K562 (cell line): ENCODE data around the gene MED22. TPM values are rescaled to one million over a fixed set of nuclear protein-coding genes. Genes with fewer than 3 reads are reported as not detected.

Experiments used
- AFF1 ChIP-seq, 2 experiments: fragments of 450-650 bp; IDR thresholded peaks; 2 replicates each; pipeline ENCODE4 v1.6.1; 2018; ENCODE audit warnings: mild to moderate bottlenecking in 2 of 2, low read depth in 1 of 2; ENCODE audit not compliant: partially characterized antibody in 2 of 2
- ARNT ChIP-seq, 2 experiments: fragments of 450-650 bp; IDR thresholded peaks; 2 replicates each; pipeline ENCODE4 v1.6.1; 2016; ENCODE audit warnings: mild to moderate bottlenecking in 1 of 2
- BRCA1 ChIP-seq, 2 experiments: fragments of 450-650 bp in 1 of 2; sonication (generic) in 1 of 2; formaldehyde crosslinking in 1 of 2; IDR thresholded peaks; 2 replicates each; pipeline versions ENCODE4 v1.5.0 to v1.6.1; 2017 to 2020; ENCODE audit warnings: mild to moderate bottlenecking in 1 of 2, missing genetic modification reagents in 1 of 2
- EP300 ChIP-seq: IDR thresholded peaks from 2 replicates; pipeline ENCODE4 v1.6.1; 2012; ENCODE audit warnings: low read length, improper control_type of control experiment
- FOXA1 ChIP-seq: fragments of 450-650 bp; IDR thresholded peaks from 2 replicates; pipeline ENCODE4 v1.6.1; 2016; ENCODE audit warnings: mild to moderate bottlenecking, borderline replicate concordance
- GABPB1 ChIP-seq: sonication (generic); formaldehyde crosslinking; IDR thresholded peaks from 2 replicates; pipeline ENCODE4 v1.8.0; 2022; ENCODE audit warnings: mild to moderate bottlenecking, missing genetic modification reagents
- GTF2A2 ChIP-seq: IDR thresholded peaks from 2 replicates; pipeline ENCODE4 v1.6.1; 2016; ENCODE audit warnings: mild to moderate bottlenecking, missing genetic modification characterization, missing compliant biosample characterization
- MAZ ChIP-seq, 2 experiments: fragments of 450-650 bp in 1 of 2; sonication (generic) in 1 of 2; formaldehyde crosslinking; IDR thresholded peaks in 1 of 2; conservative IDR thresholded peaks in 1 of 2; 2 replicates each; pipeline versions ENCODE4 v1.4.0 to v1.5.0; 2020; ENCODE audit warnings: mild to moderate bottlenecking in 1 of 2, missing genetic modification reagents in 1 of 2
- MEF2A ChIP-seq: IDR thresholded peaks from 2 replicates; pipeline ENCODE4 v1.6.1; 2011; ENCODE audit warnings: low read depth, mild to moderate bottlenecking, low read length, moderate library complexity; ENCODE audit not compliant: control insufficient read depth
- NCOR1 ChIP-seq: fragments of 450-650 bp; IDR thresholded peaks from 2 replicates; pipeline ENCODE4 v1.6.1; 2016; ENCODE audit warnings: mild to moderate bottlenecking, moderate library complexity
- NRF1 ChIP-seq, 2 experiments: fragments of 450-650 bp; IDR thresholded peaks in 1 of 2; conservative IDR thresholded peaks in 1 of 2; 2 replicates each; pipeline ENCODE4 v1.6.1; 2014; ENCODE audit warnings: mild to moderate bottlenecking in 2 of 2
- POLR2G ChIP-seq: fragments of 200-400 bp; formaldehyde crosslinking; IDR thresholded peaks from 2 replicates; pipeline ENCODE4 v1.6.1; 2017; ENCODE audit warnings: low read depth, mild to moderate bottlenecking, antibody characterized with exemption, low read length, moderate library complexity
- SREBF2 ChIP-seq: sonication (generic); formaldehyde crosslinking; IDR thresholded peaks from 2 replicates; pipeline ENCODE4 v1.4.0; 2020; ENCODE audit warnings: mild to moderate bottlenecking, missing genetic modification reagents
- SRSF1 ChIP-seq: fragments of 200-400 bp; formaldehyde crosslinking; IDR thresholded peaks from 2 replicates; pipeline ENCODE4 v1.6.1; 2017; ENCODE audit warnings: mild to moderate bottlenecking, low read depth, low read length, moderate library complexity
- SRSF9 ChIP-seq: fragments of 200-400 bp; formaldehyde crosslinking; IDR thresholded peaks from 2 replicates; pipeline ENCODE4 v1.6.1; 2017; ENCODE audit warnings: low read depth, low read length, borderline replicate concordance
- TAF1 ChIP-seq: IDR thresholded peaks from 2 replicates; pipeline ENCODE4 v1.6.1; 2011; ENCODE audit warnings: mild to moderate bottlenecking, low read length, moderate library complexity; ENCODE audit not compliant: insufficient read depth, control insufficient read depth, severe bottlenecking; ENCODE audit errors: extremely low read depth
- TAF7 ChIP-seq: fragments of 450-650 bp; IDR thresholded peaks from 2 replicates; pipeline ENCODE4 v1.6.1; 2016; ENCODE audit warnings: missing genetic modification characterization, missing compliant biosample characterization
- ZNF282 ChIP-seq: sonication (generic); formaldehyde crosslinking; IDR thresholded peaks from 2 replicates; pipeline ENCODE4 v1.8.1; 2023; ENCODE audit warnings: missing genetic modification reagents
- ZNF644 ChIP-seq: fragments of 200-800 bp; sonication (Bioruptor generic); IDR thresholded peaks from 2 replicates; pipeline ENCODE4 v1.6.1; 2016; ENCODE audit warnings: low read depth, missing genetic modification characterization, missing compliant biosample characterization
- polyA plus RNA-seq, 8 experiments: library from polyadenylated mRNA; depleted of rRNA in 4 of 8; stranded (reverse) in 5 of 8; unstranded in 3 of 8; fragments of >200 nt; fragmentation: Nextera tagmentation in 2 of 8; fragmentation: Illumina TruSeq in 1 of 8; extraction: Ambion mirVana in 2 of 8; extraction: Trizol in 1 of 8; gene quantifications; 2 replicates each; pipeline versions ENCODE4 v1.2.1 to v1.2.3, GENCODE V29; 2011 to 2014; ENCODE audit warnings: inconsistent platforms in 1 of 8, missing spikeins in 1 of 8
- total RNA-seq, 7 experiments: library from RNA; depleted of rRNA in 6 of 7; stranded (reverse); fragments of >200 nt in 6 of 7; fragmentation: Illumina TruSeq in 2 of 7; extraction: Trizol in 2 of 7; gene quantifications; 2 replicates each; pipeline versions ENCODE4 v1.2.1 to v1.2.3, GENCODE V29; 2011 to 2021; ENCODE audit warnings: low replicate concordance in 1 of 7
- TF ChIP-seq, protein P1 (sequence below): fragments of 250-450 bp; sonication (Bioruptor Pico); IDR thresholded peaks from 2 replicates; pipeline ENCODE4 v1.8.0; 2022; ENCODE audit warnings: moderate library complexity, mild to moderate bottlenecking, inconsistent platforms
- TF ChIP-seq, protein P2 (sequence below): sonication (generic); formaldehyde crosslinking; IDR thresholded peaks from 2 replicates; pipeline ENCODE4 v1.8.1; 2023; ENCODE audit warnings: mild to moderate bottlenecking, missing genetic modification reagents
- TF ChIP-seq, protein P3 (sequence below): fragments of 250-450 bp; sonication (Bioruptor Pico); IDR thresholded peaks from 2 replicates; pipeline ENCODE4 v1.8.0; 2021; ENCODE audit warnings: moderate library complexity, mild to moderate bottlenecking, inconsistent platforms

Gene MED22
- total and polyA plus RNA-seq, 9 of the 15 experiments (the other 6 are each of a cell fraction or from before 2014, with no cell fraction given), result 0.73 to 35.6 (median 22.3) TPM

- TF ChIP-seq AFF1 (IDR thresholded peaks at IDR 0.05; ENCODE audit: low read depth in 1 of 2, partially characterized antibody in 2 of 2), result no peak
- TF ChIP-seq SRSF9, result no peak
- TF ChIP-seq, protein P1, sequence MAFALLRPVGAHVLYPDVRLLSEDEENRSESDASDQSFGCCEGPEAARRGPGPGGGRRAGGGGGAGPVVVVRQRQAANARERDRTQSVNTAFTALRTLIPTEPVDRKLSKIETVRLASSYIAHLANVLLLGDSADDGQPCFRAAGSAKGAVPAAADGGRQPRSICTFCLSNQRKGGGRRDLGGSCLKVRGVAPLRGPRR (CRISPR knock-in tag), result no peak
- peak; percentile 93 for TF ChIP-seq TAF1
- no peak for TF ChIP-seq NCOR1
- TF ChIP-seq EP300, result no peak
- TF ChIP-seq BRCA1 (IDR thresholded peaks at IDR 0.05), result no peak
- no peak for TF ChIP-seq BRCA1 (CRISPR knock-in tag; IDR thresholded peaks at IDR 0.05)
- TF ChIP-seq POLR2G, result peak; percentile 99
- TF ChIP-seq GABPB1 (CRISPR knock-in tag), result peak; percentile 62; the same call in 1 of the 2 replicates
- TF ChIP-seq NRF1 (conservative IDR thresholded peaks at IDR 0.05 in 1 of 2, IDR thresholded peaks at IDR 0.05 in 1 of 2), result peak; percentile 86 to 87
- no peak for TF ChIP-seq MEF2A
- peak; percentile 25; the same call in 1 of the 2 replicates for TF ChIP-seq ZNF282 (CRISPR knock-in tag)
- no peak for TF ChIP-seq ZNF644 (tag)
- no peak for TF ChIP-seq ARNT (IDR thresholded peaks at IDR 0.05)
- TF ChIP-seq, protein P2, sequence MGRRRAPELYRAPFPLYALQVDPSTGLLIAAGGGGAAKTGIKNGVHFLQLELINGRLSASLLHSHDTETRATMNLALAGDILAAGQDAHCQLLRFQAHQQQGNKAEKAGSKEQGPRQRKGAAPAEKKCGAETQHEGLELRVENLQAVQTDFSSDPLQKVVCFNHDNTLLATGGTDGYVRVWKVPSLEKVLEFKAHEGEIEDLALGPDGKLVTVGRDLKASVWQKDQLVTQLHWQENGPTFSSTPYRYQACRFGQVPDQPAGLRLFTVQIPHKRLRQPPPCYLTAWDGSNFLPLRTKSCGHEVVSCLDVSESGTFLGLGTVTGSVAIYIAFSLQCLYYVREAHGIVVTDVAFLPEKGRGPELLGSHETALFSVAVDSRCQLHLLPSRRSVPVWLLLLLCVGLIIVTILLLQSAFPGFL, result no peak
- TF ChIP-seq SRSF1, result no peak
- no peak for TF ChIP-seq SREBF2
- TF ChIP-seq TAF7, result no peak
- no peak for TF ChIP-seq GTF2A2 (tag)
- TF ChIP-seq MAZ (CRISPR knock-in tag; conservative IDR thresholded peaks at IDR 0.05 in 1 of 2, IDR thresholded peaks at IDR 0.05 in 1 of 2), result peak; percentile 83 to 87
- TF ChIP-seq, protein P3, sequence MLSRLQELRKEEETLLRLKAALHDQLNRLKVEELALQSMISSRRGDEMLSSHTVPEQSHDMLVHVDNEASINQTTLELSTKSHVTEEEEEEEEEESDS, result no peak
- TF ChIP-seq FOXA1, result no peak
These were observed 28.1 kb upstream of the MED22 start, which contains the start of the genes STKLD1 and SURF4 (continued) for GRCh38 chr9:133375724-133376654.
